Fibroblast of the aortic adventitia (primary cell): ENCODE measurements around the gene SHC4. TPM values are rescaled to one million over a fixed set of nuclear protein-coding genes. Genes with fewer than 3 reads are reported as not detected.

Experiments used
- DNase-seq: peaks from one replicate; pipeline ENCODE4 v3.0.0-alpha.2; 2010; ENCODE audit warnings: low read depth
- H3K4me3 ChIP-seq: 2 replicates; pipeline ENCODE4 v1.5.1; 2011; ENCODE audit warnings: low read depth, mild to moderate bottlenecking, control low read depth, low read length, moderate library complexity
- CTCF ChIP-seq: IDR thresholded peaks from 2 replicates; pipeline ENCODE4 v1.5.1; 2011; ENCODE audit warnings: mild to moderate bottlenecking, low read length, control low read depth, inconsistent platforms; ENCODE audit not compliant: insufficient read depth
- total RNA-seq: library from RNA; depleted of rRNA; stranded (reverse); fragments of >200 nt; gene quantifications from 2 replicates; pipeline ENCODE4 v1.2.3, GENCODE V29; 2012; ENCODE audit warnings: low replicate concordance

The SHC4 gene
- total RNA-seq, 1 donor: 2.2 TPM

DNA sequence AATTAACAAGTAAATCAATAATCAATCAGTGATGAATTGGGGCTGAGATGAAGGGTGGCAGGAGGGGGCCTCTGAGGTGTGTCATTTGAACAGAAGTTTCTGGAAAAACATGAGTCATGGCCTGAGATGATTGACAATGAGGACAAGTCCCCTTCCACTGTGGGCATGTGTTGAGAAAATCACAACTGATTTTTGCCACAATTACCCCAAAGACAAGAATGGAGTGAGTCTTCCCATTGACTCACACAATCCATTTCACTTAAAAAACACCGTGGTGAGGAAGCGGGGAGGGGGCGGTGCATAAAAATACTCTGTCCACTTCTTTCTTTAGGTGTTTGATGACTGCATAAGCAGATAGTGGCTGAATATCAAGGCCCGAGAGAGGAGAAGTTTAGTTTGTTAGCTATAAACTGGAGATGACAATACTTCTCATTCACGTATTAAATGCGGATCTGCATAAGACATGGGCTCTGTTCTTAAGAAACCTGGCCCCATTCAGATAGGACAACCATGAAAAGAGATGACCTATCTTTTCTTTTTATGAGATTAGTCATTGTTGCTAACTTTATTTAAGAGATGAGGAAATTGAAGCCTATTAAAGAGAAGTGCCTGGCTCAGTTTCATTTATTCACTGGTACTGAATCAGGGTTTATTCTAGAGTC lies 34.7 kb downstream of the SHC4 start:
- DNase-seq: no peak
- H3K4me3 ChIP-seq: no peak overlapping the region
- TF ChIP-seq CTCF: no peak

DNA sequence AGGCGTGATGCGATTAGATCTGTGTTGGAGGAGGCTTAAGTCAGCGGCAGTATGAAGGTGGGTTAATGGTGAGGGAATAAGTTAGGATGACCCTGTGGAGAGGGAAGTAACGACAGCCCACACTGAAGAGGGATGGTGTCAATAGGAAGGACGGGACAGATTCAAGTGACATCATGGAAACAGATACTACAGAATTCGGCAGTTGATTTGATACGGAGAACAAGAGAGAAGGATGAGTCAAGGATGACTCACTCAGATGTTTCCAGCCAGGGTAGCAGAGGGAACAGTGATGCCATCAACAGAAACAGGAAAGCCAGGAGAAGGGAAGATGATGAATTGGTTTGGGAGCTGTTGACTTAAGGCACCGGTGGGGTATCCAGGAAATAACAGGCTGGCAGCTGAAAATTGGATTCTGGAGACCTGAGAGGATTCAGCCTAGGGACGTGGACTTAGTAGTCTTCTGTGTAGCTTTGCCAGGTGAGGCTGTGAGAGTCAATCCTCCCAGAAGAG lies 38.0 kb downstream of the SHC4 start:
- H3K4me3 ChIP-seq: no peak overlapping the region

DNA sequence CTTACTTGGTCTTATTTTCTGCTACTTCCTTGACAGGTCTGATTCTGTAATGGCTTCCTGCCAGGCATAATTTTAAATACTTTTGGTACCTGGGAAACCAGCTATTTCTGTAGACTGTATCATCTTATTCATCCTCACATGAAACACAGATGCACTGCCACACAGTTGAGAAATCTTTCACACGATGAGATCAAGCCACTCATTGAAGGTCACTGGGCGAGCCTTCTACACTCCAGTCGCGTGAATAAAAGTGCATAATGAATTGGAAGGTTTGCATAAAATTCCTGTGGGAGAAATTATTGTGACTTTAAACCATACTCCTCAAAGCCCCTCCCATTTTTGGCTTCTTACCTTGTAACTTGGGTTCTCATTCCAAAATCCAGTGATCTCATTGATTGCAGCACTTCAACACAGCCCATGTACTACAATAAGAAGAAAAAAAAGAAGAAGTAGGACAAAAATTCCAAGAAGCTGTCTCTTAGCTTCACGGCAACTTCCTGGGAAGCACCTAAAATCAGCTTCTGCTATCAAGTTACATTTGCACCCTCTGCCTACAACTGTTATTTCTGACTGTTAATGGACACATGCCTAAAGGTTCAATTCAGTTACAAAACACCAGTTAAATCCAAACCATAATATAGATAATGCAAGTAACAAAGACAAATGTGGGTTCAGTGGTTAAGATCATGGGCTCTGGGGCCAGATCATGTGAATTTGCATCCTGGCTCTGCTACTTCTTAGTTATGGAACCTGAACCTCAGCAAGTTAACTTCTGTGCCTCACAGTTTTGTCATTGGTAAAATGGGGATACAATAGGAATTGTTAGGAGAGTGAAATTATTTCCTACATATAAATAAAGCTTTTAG lies 39.0 kb downstream of the SHC4 start:
- no peak overlapping the region for H3K4me3 ChIP-seq
- no peak for TF ChIP-seq CTCF
- DNase-seq: peak; percentile 80

More for the DNA sequence above, 38.0 kb downstream of the SHC4 start:
- TF ChIP-seq CTCF: no peak
- DNase-seq: peak; percentile 90

DNA sequence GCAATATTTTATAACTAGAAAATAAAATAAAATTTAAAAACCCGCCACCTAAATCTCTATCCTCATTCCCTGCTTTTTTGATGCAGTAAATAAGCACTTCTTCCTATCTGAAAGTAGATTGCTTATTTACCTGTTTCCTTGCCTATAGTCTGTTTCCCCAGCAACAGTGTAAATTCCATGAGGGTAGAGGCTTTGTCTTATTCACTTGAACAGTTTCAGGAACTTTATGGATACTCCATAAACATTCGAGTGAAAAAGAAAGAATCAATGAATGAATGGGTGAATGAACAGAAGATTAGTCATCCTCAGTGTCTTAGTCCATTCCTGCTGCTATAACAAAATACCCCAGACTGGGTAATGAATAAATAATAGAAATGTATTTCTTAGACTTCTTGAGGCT lies 41.7 kb downstream of the SHC4 start:
- H3K4me3 ChIP-seq: no peak overlapping the region
- TF ChIP-seq CTCF: no peak
- no peak for DNase-seq

DNA sequence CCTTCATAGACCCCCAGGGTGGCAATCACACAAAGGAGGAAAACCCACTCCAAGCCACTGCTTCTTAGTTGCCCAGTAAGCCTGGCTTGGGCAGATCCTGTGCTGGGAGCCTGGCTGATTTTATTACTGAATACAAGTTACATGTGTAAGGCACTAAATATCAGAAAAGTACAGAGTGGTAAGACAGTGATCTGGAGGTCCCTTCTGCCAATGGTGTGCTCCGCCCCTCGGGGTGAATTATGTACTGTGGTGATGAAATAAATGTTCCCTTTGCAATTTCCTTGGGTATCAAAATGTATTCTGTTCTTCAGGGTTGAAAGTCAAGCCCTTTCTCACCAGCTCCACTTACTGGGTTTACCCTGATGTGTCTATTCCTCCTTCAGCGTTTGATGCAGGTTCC lies 47.0 kb downstream of the SHC4 start:
- no peak overlapping the region for H3K4me3 ChIP-seq
- DNase-seq: no peak
- no peak for TF ChIP-seq CTCF

- DNase-seq: no peak
- no peak for TF ChIP-seq CTCF
- no peak overlapping the region for H3K4me3 ChIP-seq
These were observed 47.9 kb downstream of the SHC4 start for GRCh38 chr15:48915861-48916260.
